ENCODE data around the gene SELE.

- TF ChIP-seq, protein P1, sequence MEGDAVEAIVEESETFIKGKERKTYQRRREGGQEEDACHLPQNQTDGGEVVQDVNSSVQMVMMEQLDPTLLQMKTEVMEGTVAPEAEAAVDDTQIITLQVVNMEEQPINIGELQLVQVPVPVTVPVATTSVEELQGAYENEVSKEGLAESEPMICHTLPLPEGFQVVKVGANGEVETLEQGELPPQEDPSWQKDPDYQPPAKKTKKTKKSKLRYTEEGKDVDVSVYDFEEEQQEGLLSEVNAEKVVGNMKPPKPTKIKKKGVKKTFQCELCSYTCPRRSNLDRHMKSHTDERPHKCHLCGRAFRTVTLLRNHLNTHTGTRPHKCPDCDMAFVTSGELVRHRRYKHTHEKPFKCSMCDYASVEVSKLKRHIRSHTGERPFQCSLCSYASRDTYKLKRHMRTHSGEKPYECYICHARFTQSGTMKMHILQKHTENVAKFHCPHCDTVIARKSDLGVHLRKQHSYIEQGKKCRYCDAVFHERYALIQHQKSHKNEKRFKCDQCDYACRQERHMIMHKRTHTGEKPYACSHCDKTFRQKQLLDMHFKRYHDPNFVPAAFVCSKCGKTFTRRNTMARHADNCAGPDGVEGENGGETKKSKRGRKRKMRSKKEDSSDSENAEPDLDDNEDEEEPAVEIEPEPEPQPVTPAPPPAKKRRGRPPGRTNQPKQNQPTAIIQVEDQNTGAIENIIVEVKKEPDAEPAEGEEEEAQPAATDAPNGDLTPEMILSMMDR (IDR thresholded peaks at IDR 0.05), result no peak
- no peak for TF ChIP-seq POLR2A (IDR thresholded peaks at IDR 0.05)
Measured at GRCh38 chr1:169727307-169727706, 6.6 kb downstream of the SELE start.

Data from ovary (tissue), 3 donors.